Endothelial cell (in vitro differentiated cells): ENCODE data around the gene DOK6. TPM values are rescaled to one million over a fixed set of nuclear protein-coding genes. Genes with fewer than 3 reads are reported as not detected.

Source experiments
- DNase-seq: peaks from one replicate; pipeline ENCODE4 v3.0.0; 2021; ENCODE audit warnings: low spot score
- H3K27ac Mint-ChIP-seq: one replicate; pipeline ENCODE4 v1.8.0; 2021; ENCODE audit warnings: mixed read lengths, inconsistent platforms; ENCODE audit not compliant: unreplicated experiment
- H3K27me3 Mint-ChIP-seq: one replicate; pipeline ENCODE4 v1.8.0; 2021; ENCODE audit warnings: mild to moderate bottlenecking, moderate library complexity, mixed read lengths, inconsistent platforms; ENCODE audit not compliant: unreplicated experiment
- H3K36me3 Mint-ChIP-seq: one replicate; pipeline ENCODE4 v1.8.0; 2021; ENCODE audit warnings: mild to moderate bottlenecking, low read depth, mixed read lengths, inconsistent platforms; ENCODE audit not compliant: unreplicated experiment
- H3K4me1 Mint-ChIP-seq: one replicate; pipeline ENCODE4 v1.8.0; 2021; ENCODE audit warnings: mild to moderate bottlenecking, mixed read lengths, inconsistent platforms; ENCODE audit not compliant: unreplicated experiment
- H3K4me3 Mint-ChIP-seq: one replicate; pipeline ENCODE4 v1.8.0; 2021; ENCODE audit warnings: mild to moderate bottlenecking, mixed read lengths, inconsistent platforms; ENCODE audit not compliant: unreplicated experiment
- H3K9me3 Mint-ChIP-seq: one replicate; pipeline ENCODE4 v1.8.0; 2021; ENCODE audit warnings: mixed read lengths, inconsistent platforms; ENCODE audit not compliant: unreplicated experiment
- CTCF ChIP-seq: fragments of 200-600 bp; sonication (generic); IDR thresholded peaks from one replicate; pipeline ENCODE4 v1.5.0; 2021; ENCODE audit warnings: antibody characterized with exemption; ENCODE audit not compliant: unreplicated experiment
- total RNA-seq: library from RNA; stranded (reverse); fragmentation: NEBNext Ultra II Directional; extraction: Animal tissue kit (Norgen Biotek cat#: 25700); gene quantifications from one replicate; pipeline ENCODE4 v1.2.1, GENCODE V29; 2021; ENCODE audit not compliant: unreplicated experiment

Gene DOK6
- total RNA-seq, 1 donor from 2014 or later = 2.2 TPM

- no peak for DNase-seq
- H3K9me3 Mint-ChIP-seq = peaks cover 4% of the 10 kb centered on the region
- H3K36me3 Mint-ChIP-seq = no peaks in the 10 kb centered on the region
- peaks cover 6% of the 10 kb centered on the region for H3K4me1 Mint-ChIP-seq
- no peaks in the 10 kb centered on the region for H3K27me3 Mint-ChIP-seq
- no peak overlapping the region for H3K27ac Mint-ChIP-seq
- H3K4me3 Mint-ChIP-seq = no peak overlapping the region
- no peak for TF ChIP-seq CTCF
These were observed 318.3 kb downstream of the DOK6 start for GRCh38 chr18:69718912-69719547.

GRCh38 chr18:69720422-69720821 lies 319.7 kb downstream of the DOK6 start:
- no peak for TF ChIP-seq CTCF
- Mint-ChIP-seq H3K27me3 (no peaks in the 10 kb centered on the region), H3K4me3 (no peak overlapping the region), H3K4me1 (peaks cover 6% of the 10 kb centered on the region), H3K9me3 (peaks cover 4% of the 10 kb centered on the region), H3K36me3 (no peaks in the 10 kb centered on the region), H3K27ac (no peak overlapping the region)
- DNase-seq = no peak

- Mint-ChIP-seq H3K36me3 (no peaks in the 10 kb centered on the region), H3K27me3 (no peaks in the 10 kb centered on the region), H3K4me3 (no peak overlapping the region), H3K4me1 (peaks cover 6% of the 10 kb centered on the region), H3K27ac (no peak overlapping the region), H3K9me3 (peaks cover 4% of the 10 kb centered on the region)
- TF ChIP-seq CTCF = no peak
- no peak for DNase-seq
These were observed 322.7 kb downstream of the DOK6 start for GRCh38 chr18:69723434-69723833.

- DNase-seq = no peak
- no peak for TF ChIP-seq CTCF
- Mint-ChIP-seq H3K9me3 (no peaks in the 10 kb centered on the region), H3K4me1 (peaks cover 6% of the 10 kb centered on the region), H3K27me3 (no peaks in the 10 kb centered on the region), H3K36me3 (no peaks in the 10 kb centered on the region), H3K27ac (no peak overlapping the region), H3K4me3 (no peak overlapping the region)
These were observed 324.3 kb downstream of the DOK6 start for GRCh38 chr18:69725009-69725408.

- no peak for DNase-seq
- no peaks in the 10 kb centered on the region for H3K36me3 Mint-ChIP-seq
- H3K4me3 Mint-ChIP-seq = no peak overlapping the region
- no peaks in the 10 kb centered on the region for H3K9me3 Mint-ChIP-seq
- H3K4me1 Mint-ChIP-seq = peaks cover 6% of the 10 kb centered on the region
- H3K27me3 Mint-ChIP-seq = no peaks in the 10 kb centered on the region
- no peak for TF ChIP-seq CTCF
- no peak overlapping the region for H3K27ac Mint-ChIP-seq
These were observed 325.3 kb downstream of the DOK6 start for GRCh38 chr18:69725855-69726508.
